B cell (primary cell): ENCODE results near the gene PLRG1.

ENCODE experiments used
- EZH2 ChIP-seq: IDR thresholded peaks from 2 replicates; pipeline ENCODE4 v1.6.1; 2012; ENCODE audit warnings: borderline replicate concordance, low read depth, mild to moderate bottlenecking, moderate library complexity, low read length; ENCODE audit not compliant: insufficient read depth, poor library complexity, severe bottlenecking
- TF ChIP-seq, protein P1 (sequence below): fragments of 200-600 bp; IDR thresholded peaks from one replicate; pipeline ENCODE4 v1.8.0; 2022; ENCODE audit warnings: antibody characterized with exemption, mild to moderate bottlenecking

DNA sequence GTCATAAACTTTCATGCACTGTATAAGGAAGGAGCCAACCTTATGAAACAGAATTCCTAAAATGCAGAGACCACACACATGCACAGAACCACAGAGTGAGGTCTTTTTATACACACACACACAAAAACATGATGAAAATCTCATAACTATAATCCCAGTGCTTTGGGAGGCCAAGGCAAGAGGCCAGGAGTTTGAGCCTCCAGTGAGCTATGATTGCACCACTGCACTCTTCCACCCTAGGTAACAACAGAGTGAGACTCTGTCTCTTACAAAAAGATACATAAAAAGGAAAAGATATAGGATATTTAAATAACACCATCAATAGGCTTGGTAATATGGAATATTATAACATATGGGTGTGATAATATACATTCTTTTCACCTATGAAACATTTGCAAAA is 29.7 kb upstream of the PLRG1 start:
- TF ChIP-seq, protein P1, sequence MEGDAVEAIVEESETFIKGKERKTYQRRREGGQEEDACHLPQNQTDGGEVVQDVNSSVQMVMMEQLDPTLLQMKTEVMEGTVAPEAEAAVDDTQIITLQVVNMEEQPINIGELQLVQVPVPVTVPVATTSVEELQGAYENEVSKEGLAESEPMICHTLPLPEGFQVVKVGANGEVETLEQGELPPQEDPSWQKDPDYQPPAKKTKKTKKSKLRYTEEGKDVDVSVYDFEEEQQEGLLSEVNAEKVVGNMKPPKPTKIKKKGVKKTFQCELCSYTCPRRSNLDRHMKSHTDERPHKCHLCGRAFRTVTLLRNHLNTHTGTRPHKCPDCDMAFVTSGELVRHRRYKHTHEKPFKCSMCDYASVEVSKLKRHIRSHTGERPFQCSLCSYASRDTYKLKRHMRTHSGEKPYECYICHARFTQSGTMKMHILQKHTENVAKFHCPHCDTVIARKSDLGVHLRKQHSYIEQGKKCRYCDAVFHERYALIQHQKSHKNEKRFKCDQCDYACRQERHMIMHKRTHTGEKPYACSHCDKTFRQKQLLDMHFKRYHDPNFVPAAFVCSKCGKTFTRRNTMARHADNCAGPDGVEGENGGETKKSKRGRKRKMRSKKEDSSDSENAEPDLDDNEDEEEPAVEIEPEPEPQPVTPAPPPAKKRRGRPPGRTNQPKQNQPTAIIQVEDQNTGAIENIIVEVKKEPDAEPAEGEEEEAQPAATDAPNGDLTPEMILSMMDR: no peak
- no peak for TF ChIP-seq EZH2
